Kidney capillary endothelial cell (primary cell): ENCODE measurements around the gene XXYLT1.

ENCODE experiments used
- DNase-seq: peaks from one replicate; pipeline ENCODE4 v3.0.0-alpha.2; 2018; ENCODE audit warnings: low spot score

The XXYLT1 gene

DNA sequence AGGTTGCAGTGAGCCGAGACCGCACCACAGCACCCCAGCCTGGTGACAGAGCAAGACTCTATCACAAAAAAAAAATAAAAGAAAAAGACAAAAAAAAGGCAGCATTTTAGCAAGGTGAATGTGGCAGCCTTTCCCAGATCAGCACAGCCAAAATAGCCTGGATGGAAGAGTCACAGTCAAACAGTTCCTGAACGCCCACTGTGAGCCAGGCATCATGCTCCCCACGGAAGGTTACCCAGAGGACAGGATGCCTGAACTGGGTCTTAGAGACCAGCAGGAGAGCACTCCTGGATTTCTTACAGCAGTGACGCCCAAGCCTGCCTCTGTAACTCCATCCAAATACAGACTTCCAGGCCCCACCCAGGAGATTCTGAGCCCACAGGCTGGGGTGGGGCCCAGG lies 4.5 kb downstream of the XXYLT1 start:
- DNase-seq, result no peak

DNA sequence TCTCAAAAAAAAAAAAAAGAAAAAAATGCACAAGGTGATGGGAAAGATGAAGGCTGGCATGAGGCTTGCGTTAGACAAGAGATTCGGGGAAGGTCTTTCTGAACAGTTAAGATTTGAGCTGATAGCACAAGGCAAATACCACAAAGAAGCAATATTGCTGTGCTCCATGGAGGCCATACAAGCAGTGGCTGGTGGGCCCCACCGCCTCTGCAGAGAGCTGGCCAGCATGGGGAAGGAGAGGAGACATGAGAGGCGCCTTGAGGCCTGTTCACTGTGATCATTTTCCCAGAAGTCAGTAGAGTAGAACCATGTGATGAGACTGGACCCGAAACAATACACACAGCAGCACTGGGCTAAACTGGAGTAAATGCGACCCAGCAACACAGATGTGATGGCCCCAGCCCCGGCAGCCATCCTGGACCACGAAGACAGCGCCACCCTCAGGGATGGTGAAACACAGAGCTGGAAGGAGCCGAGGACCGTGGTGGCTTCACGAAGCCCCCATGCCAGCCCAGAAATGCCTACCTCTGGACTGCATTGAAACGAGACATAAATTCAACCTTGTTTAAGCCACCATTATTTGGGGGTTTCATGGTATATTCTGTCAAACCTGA lies 5.5 kb downstream of the XXYLT1 start:
- DNase-seq, result no peak

DNA sequence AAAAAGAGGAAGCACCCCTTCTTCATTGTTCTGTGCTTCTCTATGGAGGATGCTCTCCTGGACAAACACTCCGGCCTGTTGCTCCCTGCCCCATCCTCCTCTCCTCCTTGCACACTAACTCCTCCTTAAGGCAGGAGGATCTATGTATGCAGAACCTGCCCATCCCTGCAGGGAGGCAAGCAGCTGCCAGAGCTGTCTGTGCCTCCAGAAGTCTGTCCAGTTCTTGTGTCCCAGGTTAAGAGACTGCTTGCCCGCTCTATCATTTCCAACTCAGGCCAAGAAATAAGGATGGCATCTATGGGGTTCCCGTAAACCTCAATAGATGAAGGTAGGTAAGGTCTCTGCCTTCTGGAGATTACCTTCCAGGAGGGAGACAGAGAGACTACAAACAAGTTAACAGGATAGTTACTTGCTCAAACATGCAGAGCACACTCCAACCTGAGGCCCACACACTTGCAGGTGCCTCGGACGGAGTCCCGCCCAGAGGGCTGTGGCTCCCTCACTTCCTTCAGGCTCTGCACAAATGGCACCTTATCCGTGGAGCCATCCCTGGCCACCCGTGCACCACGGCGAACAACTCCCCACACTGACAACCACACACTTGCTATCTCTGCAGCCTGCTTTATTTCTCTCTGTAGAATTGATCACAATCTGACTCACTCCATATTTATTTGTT lies 6.9 kb downstream of the XXYLT1 start:
- no peak for DNase-seq

DNA sequence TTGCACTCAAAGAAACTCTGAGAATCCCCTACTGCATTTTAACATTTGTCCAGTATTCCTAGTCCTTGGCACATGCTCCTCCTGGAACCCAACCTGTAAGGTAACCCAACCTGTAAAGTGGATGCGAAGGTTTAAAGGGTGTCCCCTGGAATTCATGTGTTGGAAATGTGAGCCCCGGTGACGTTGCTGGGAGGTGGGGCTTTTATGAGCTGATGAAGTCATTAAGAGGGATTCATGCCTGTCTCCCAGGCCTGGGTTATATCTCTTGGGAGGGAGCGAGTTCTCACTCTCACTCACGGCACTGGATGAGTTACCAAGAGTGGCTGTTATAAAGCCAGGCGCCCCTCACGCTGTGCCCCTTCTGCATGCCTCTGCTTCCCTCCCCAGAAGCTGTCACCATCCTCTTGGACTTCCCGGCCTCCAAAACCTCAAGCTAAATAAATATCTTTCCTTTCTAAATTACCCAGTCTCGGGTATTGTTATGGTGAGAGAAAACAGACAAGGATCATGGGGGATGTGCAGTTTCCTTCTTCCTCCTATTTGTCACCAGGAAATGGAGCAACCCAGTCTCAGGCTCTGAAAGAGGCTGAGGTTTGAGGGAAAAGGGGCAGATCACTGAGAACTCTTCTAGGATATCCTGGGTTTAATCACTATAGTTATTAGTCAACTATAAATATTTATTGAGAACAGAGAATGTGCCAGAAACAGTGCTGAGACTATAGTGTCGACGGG lies 7.6 kb downstream of the XXYLT1 start:
- DNase-seq, result peak; percentile 48

DNA sequence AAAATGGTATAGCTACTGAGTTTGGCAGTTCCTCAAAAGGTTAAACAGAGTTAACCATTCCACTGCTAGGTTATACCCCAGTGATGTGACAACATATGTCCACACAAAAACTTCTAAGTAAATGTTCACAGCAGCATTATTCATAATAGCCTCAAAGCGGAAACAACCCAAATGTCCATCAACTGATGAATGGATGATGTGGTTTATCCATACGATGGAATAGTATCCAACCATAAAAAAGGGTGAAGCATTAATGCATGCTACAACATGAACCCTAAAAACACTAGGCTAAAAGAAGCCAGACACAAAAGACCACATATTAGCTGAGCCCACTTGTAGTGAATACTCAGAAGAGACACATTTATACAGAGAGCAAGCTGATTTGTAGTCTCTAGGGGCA lies 9.0 kb downstream of the XXYLT1 start:
- DNase-seq, result no peak

DNA sequence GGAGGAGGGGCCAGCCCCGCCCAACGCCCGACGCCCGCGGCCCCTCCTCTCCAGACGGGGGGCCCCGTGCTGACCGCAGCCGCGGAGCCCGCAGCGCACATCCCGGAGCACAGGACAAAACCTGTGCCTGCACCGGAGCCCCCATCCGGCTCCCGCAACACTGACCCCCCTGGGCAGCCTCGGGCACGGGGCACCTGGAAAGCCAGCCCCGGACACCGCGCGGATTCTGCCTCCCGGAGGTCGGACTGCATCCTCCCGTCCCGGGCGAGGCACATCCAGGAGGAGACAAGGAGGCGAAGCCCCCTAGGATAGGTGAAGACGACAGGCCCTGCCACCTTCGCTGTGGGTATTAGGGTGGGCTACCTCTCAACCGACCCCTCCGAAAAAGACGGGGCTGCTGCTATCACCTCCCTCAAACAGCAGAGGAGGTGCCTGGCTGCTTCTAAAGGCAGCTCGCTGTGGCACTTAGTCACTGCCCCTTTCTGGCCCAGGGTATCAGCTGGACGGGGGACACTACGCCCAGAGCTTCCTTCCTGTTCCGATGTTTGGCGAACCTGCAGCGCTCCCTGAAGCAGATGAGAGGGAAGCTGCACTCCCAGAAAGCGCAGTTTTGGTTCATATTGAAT lies 10.6 kb downstream of the XXYLT1 start:
- DNase-seq, result no peak

DNA sequence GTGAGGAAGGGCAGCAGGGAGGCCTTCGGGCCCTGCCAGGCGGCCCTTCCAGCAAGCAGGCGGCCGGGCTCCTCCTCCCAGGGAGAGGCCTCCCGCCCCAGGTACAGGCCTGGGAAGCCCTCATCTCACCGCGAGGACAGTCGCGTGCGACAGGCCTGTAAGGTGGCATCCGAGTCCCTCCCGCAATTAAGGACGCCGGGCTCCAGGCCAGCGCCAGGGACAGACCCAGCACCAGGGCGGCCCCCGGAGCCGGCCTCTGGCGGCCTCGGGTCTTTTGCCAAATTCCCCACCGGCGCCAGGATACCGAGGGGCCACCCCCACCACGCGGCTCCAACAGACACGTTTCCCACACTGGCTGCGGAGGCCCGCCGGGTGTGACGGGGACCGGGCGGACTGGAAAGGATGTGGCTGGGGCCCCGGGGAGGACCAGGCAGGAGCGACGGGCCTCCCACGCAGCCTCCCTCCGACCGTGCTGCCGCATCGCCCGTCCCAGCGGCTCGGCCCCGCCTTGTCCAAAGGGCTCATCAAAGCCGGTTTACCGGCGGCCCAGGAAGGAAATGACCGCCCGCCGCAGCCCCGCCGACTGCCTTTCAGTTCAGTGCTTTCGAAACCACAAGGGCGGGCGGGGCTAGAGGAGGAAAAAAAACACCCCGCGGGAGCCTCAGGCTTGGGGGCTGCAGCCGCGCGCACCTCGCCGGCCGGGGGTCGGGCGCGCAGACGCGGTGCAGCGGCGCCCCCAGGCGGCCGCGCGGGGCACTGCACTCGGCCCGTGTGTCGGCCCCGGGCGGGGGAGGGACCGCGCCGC lies 11.3 kb downstream of the XXYLT1 start:
- peak; percentile 94 for DNase-seq

DNA sequence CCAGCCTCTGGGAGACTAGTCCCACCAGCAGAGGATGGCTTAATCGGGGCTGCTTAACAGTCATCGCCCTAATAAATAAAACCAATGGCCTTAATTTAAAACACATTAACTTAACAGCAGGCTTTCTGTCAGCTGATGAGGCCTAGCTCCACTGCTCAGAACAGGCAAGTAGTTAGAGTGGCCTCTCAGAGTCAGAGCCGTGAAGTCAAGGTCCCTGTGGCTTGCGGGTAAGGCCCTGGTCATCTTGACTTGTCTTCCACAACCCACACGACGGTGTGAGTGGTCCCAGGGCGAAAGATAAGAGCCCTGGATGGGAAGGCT lies 11.8 kb downstream of the XXYLT1 start:
- no peak for DNase-seq

DNA sequence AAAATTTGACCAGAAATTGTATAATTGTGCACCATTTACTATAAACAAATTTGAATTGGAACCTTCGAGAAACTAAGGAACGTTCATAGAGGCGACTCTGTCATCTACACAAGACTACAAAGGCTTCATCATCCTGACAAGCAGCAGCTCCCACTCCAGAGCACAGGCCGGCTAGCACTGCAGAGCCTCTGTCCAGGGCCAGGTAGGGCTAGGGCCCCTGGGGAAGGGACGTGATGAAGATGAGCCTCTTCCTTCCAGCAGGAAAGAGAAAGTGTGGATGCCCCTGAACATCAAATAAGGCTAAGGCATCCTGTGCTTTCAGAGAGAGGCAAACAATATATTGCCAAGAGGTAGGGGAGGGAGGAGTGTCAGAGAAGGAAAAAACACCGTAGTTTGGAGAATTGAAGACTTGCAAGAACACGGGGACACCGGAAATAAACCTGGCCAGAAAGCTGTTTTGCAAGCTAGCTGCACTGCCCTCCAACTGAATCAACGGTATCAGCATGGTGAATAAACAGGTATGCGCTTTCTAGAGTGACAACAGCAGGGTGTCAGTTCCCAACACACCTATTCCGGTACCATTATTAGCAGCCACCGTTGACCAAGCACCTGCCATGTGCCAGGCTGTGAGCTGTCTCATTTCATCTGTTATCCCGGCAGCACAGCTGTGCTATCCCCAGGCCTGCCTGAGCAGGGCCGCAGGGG lies 12.4 kb downstream of the XXYLT1 start:
- DNase-seq, result no peak

DNA sequence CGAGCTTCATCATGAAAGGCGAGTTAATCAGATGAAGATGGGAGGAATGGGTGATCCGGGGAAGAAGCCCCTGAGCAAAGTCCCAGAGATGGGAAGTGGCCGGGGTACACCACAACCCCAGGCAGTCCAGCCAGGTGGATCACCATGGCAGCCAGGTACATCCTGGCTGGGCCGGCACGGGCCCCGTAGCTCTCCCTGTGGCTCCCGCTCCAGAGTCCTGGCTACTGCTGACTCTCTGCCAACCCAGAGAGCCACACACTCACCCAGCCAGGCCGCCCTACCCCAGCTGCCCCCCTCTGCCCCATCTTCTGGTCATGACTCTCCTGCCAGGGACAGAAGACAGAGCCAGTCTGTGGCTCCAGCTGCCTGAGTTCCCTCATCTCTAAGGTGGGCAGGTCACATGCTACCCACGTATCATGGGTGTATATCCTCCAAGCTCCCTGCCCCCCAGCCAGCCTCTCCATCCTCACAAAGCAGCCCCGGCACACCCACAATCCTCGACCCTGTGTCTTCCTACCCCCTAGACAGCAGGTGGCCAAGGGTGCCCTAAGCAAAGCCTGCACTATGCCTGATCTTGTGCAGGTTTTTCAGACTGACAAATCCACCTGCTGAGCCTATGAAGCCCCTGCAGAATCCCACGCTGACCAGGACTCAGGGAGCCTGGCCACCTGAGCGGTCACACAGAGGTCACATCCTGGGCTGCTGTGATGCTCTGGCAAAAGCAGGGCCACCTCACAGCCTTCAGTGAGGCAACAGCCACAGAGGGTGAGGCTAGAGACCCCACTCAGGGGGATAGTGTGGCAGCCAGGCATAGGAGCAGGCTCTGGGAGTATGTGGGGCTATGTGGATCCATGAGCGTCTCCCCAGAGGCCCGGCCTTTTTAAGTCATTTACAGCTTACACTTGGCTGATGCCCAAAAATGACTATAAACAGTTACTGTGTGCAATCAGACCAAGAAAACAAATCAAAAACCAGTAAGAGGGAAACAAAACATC lies 13.2 kb downstream of the XXYLT1 start:
- no peak for DNase-seq

DNA sequence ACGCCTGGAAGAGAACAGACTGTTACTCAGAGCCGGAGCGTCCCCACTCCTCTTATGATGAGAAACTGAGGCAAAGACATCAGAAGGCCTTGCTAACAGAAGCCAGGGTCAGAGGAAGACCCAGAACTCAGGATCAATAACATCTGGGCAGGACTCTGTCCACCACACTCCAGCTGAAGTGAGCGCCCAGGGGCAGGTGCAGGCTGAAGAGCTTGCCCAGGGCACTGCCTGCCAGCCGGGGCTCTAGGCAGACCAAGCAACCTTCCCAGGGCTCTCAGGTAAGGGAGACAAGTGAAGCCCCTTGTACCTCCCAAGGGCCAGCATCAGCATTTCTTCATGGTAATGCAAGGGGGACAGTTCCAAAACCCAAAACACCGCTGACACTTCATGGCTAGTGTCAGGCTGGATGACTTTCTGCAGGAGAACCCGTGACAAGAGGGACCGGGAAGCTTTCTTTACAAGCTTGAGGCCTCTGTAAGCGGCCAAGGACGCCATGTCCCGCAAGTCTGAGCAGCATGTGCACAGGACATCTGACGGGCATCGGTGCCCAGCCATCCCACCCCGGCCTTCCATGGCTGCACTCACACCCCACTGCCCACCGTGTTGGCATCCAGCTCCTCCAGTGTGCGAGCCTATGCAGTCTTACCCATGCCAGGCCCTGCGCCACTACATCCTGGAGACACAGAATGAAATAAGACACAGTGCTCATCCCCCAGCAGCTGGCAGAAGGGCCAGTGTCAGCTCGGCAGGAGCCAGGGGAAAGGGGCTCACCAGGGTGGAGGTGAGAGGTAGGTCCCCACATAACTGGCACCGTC lies 14.1 kb downstream of the XXYLT1 start:
- no peak for DNase-seq

DNA sequence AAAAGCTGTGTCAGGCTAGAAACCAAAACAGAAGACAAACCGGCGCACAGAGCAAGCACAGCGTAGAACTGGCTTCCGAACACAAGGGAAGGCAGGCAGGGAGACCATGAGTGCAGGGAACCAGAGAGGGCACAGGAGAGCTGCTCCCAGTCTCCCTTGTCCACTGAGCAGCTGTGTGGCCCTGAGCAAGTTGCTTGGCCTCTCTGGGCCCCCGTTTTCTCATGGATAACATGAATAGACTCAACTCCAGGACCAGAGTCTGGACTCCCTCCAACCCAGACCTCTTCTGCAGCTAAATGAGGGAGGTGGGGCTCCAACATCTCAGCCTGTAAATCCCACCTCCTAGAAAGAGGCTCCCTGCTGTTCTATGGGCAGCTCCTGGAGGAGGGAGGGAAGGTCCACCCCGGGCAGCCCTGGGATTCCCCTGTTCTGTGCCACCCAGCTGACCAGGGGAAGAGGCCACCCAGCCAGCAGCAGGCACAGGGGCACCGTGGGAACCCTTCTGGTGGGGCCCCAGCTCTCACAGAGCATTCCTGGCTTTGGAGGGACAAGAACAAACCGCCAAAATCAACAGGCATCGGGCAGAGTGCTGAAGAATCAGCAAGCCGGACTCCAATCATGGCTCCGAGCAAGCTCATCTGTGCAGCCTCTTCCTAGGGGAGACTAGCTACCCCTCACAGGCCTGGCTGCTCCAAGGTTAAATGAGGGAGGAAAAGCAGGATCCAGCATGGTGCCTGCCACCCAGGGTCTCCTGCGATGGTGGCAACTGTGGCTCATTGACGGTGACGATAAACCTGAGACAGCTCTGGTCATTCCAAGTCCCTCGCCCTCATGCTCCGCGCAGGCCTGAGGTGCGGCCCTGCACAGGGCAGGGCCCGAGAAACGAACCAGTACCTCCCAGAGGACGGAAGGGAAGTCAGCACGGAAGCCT lies 15.1 kb downstream of the XXYLT1 start:
- DNase-seq, result no peak

DNA sequence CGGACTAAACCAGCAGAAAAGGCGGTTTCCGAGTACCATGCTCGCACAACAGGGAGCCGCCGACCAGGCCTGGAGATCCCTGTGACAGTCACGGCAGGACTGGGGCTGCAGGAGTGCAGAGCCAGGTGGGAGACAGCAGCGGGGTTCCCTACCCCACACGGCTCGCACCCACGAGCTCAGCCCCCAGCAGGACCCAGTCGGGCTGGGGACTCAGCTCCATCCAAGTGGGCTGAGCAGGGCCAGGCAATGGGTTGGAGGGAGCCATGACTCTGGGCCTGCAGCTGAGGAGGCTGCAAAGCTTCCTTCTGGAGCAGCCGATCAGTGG lies 15.8 kb downstream of the XXYLT1 start:
- DNase-seq, result no peak

DNA sequence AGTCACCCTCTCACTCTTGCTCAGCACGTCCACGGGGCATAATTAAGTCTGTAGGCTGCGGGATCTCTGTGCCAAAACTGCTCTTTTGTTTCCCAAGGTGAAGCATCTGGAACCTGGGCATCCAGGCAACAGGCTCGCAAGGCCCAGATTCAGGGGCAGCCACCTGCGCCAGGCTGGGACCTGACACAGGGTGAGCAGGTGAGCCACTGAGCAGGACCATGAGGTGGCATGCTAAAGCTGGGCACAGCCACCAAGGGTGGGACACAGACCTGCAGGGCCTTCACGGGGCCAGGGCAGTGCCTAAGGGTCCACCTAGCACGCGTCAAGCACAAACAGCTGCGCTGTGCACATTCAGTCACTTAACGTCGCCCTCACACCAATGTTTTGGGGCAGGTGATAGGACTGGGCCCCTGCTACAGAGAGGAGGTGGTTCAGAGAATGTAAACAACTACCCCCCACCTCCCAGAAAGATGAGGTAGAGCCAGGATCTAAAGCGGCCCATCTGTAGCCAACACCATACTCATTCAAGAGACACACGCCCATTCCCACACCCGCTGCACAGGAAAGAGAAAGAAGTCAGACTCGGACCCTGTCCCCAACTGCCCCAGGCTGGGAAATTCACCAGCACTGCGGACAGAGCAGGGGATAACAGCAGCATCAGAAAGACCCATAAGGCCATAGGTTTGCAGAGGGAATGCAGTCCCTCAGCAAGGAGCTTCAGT lies 16.3 kb downstream of the XXYLT1 start:
- no peak for DNase-seq

DNA sequence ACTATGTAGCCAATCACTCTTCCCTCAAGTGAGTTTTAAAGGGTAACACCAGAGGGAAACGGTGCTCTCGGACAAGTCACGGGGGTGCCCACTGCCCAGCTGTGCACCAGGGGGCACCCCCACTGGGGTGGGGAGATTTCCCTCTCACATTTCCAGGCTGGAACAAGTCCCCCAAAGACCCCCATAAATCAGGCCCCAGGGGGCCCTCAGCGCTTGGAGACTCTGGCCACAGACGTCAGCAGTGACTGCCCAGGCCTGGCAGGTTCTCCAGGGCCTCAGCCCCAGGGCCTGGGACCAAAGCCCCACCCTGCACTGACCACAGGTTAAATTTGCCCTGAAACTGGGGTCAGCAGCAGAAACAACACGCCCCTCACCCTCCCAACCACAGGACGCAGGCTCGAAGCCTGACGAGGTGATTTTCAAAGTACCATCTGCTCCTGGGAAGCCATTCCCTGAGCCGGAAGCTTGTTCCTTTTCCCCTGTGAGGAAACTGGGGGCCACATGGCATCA lies 17.0 kb downstream of the XXYLT1 start:
- no peak for DNase-seq

DNA sequence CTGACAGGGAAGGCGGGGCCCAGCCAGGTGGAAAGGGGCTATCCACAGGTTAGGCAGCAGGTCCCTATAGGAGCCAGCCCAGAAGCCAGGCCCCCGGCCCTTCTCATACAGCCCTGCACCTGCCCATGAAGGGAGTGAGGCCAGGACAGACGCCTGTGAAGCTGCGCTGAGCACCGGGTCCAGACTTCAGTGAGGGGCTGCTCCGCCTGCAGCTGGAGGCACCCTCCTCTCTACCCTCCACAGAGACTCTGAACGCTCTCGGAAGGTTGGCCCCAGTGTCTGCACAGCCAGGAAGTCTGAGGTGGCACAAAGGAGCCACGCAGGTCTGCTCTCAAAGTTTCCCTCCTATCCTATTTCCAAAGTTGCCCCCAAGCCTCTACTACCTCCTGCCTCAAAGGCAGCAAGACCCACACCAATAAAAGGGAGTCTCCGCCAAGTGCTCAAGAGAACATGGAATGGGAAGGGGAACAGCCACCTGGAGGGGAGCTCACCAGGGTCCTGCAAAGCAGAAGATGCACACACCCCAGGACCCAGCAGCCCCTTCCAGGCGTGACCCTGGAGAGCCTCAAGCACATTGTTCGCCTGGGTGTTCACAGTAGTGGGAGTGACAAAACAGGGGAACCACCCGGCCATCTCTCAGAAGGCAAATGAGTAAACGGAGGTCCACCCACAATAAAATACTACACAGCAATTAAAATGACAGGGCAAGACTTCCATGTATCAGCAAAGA lies 19.5 kb downstream of the XXYLT1 start:
- no peak for DNase-seq
